ENCODE data around the gene TARS3.

GRCh38 chr15:101657968-101658784 lies 66.1 kb downstream of the TARS3 start:
- no peak for TF ChIP-seq CTCF (conservative IDR thresholded peaks at IDR 0.05)
- TF ChIP-seq EZH2 (IDR thresholded peaks at IDR 0.05; ENCODE audit: low read depth) = no peak
